Lower lobe of right lung (tissue), 2 donors: ENCODE data around the gene CELF4. TPM values are rescaled to one million over a fixed set of nuclear protein-coding genes. Genes with fewer than 3 reads are reported as not detected.

Source experiments
- ATAC-seq, 2 donors: fragments of 200-7000 bp; cut with Tn5 transposase; one replicate each; pipeline ENCODE4 v1.9.1; 2020 to 2022; ENCODE audit warnings: mild to moderate bottlenecking in 2 of 2, moderate library complexity in 2 of 2
- DNase-seq: peaks from one replicate; pipeline ENCODE4 v3.0.0-alpha.2; 2020
- H3K27ac ChIP-seq: fragments of 200-600 bp; one replicate; pipeline ENCODE4 v1.8.0; 2022
- H3K27me3 ChIP-seq: fragments of 200-600 bp; one replicate; pipeline ENCODE4 v1.8.0; 2022; ENCODE audit warnings: low read depth
- H3K36me3 ChIP-seq: fragments of 200-600 bp; one replicate; pipeline ENCODE4 v1.8.0; 2022; ENCODE audit warnings: mild to moderate bottlenecking
- H3K4me1 ChIP-seq: fragments of 200-600 bp; one replicate; pipeline ENCODE4 v1.8.0; 2022
- H3K4me3 ChIP-seq: fragments of 200-600 bp; one replicate; pipeline ENCODE4 v1.8.0; 2022; ENCODE audit warnings: mild to moderate bottlenecking
- H3K9me3 ChIP-seq: fragments of 200-600 bp; one replicate; pipeline ENCODE4 v1.8.0; 2022
- CTCF ChIP-seq: fragments of 200-600 bp; IDR thresholded peaks from one replicate; pipeline ENCODE4 v1.8.0; 2022; ENCODE audit warnings: antibody characterized with exemption, mild to moderate bottlenecking
- intact Hi-C: fragments of 100-400 bp; cut with DNase I; formaldehyde crosslinking; loops from one replicate; pipeline ENCODE4 v1.11.0; 2022
- total RNA-seq: library from RNA; stranded (reverse); fragmentation: NEBNext Ultra II Directional; extraction: Animal tissue kit (Norgen Biotek cat#: 25700); gene quantifications from one replicate; pipeline ENCODE4 v1.2.1, GENCODE V29; 2021
- donor health status: DM: no; HTN: yes; CAD: no; lungs with severe emphysema.

CELF4 gene
- total RNA-seq, 1 donor from 2014 or later, result 0.38 TPM

GRCh38 chr18:37547196-37547827 lies 18.3 kb downstream of the CELF4 start:
- no peak for TF ChIP-seq CTCF
- Histone ChIP-seq H3K27me3 (no peaks in the 10 kb centered on the region), H3K4me1 (no peaks in the 10 kb centered on the region), H3K36me3 (no peaks in the 10 kb centered on the region), H3K27ac (no peak overlapping the region), H3K4me3 (no peak overlapping the region), H3K9me3 (no peaks in the 10 kb centered on the region)
- ATAC-seq, result no peak
- intact Hi-C loops, result no loop called here
- DNase-seq, result no peak

- Histone ChIP-seq H3K9me3 (no peaks in the 10 kb centered on the region), H3K4me3 (no peak overlapping the region), H3K27me3 (no peaks in the 10 kb centered on the region), H3K4me1 (no peaks in the 10 kb centered on the region), H3K27ac (no peak overlapping the region), H3K36me3 (no peaks in the 10 kb centered on the region)
- no peak for TF ChIP-seq CTCF
- ATAC-seq (peak in 1 of 2 donors; percentile 21), DNase-seq (no peak)
- intact Hi-C loops, result no loop called here
Observed at GRCh38 chr18:37546651-37547050, 18.9 kb downstream of the CELF4 start.

GRCh38 chr18:37546272-37546537 lies 19.4 kb downstream of the CELF4 start:
- Histone ChIP-seq H3K4me3 (no peak overlapping the region), H3K4me1 (no peaks in the 10 kb centered on the region), H3K27me3 (peaks cover 4% of the 10 kb centered on the region), H3K36me3 (no peaks in the 10 kb centered on the region), H3K9me3 (no peaks in the 10 kb centered on the region), H3K27ac (no peak overlapping the region)
- no peak for DNase-seq
- TF ChIP-seq CTCF, result no peak
- intact Hi-C loops, result no loop called here
- no peak for ATAC-seq

- no peak for DNase-seq
- Histone ChIP-seq H3K36me3 (no peaks in the 10 kb centered on the region), H3K9me3 (no peaks in the 10 kb centered on the region), H3K4me1 (no peaks in the 10 kb centered on the region), H3K27ac (no peak overlapping the region), H3K27me3 (peaks cover 6% of the 10 kb centered on the region), H3K4me3 (no peak overlapping the region)
- no peak for TF ChIP-seq CTCF
- ATAC-seq, result no peak
- intact Hi-C loops, result no loop called here
Observed at GRCh38 chr18:37545461-37546271, 19.9 kb downstream of the CELF4 start.

- no peak for TF ChIP-seq CTCF
- Histone ChIP-seq H3K9me3 (no peaks in the 10 kb centered on the region), H3K27me3 (peaks cover 13% of the 10 kb centered on the region), H3K36me3 (no peaks in the 10 kb centered on the region), H3K4me3 (no peak overlapping the region), H3K27ac (no peak overlapping the region), H3K4me1 (no peaks in the 10 kb centered on the region)
- no peak for DNase-seq
- intact Hi-C loops, result no loop called here
- no peak for ATAC-seq
Observed at GRCh38 chr18:37544713-37545112, 20.9 kb downstream of the CELF4 start.
